HG02678 (cell line): ENCODE measurements around the gene FBXW8.

Experiments
- ATAC-seq: cut with Tn5 transposase; IDR thresholded peaks from one replicate; pipeline ENCODE4 v1.9.1; 2021; ENCODE audit warnings: mild to moderate bottlenecking, moderate library complexity; ENCODE audit not compliant: unreplicated experiment

FBXW8 gene, protein sequence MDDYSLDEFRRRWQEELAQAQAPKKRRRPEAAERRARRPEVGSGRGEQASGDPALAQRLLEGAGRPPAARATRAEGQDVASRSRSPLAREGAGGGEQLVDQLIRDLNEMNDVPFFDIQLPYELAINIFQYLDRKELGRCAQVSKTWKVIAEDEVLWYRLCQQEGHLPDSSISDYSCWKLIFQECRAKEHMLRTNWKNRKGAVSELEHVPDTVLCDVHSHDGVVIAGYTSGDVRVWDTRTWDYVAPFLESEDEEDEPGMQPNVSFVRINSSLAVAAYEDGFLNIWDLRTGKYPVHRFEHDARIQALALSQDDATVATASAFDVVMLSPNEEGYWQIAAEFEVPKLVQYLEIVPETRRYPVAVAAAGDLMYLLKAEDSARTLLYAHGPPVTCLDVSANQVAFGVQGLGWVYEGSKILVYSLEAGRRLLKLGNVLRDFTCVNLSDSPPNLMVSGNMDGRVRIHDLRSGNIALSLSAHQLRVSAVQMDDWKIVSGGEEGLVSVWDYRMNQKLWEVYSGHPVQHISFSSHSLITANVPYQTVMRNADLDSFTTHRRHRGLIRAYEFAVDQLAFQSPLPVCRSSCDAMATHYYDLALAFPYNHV

GRCh38 chr12:116910645-116911451 lies at the start of gene FBXW8:
Gene FBXW8 (plus strand): TSS chr12:116910950. CDS start chr12:116911038, 88 bp downstream.
- ATAC-seq = peak; percentile 89

DNA sequence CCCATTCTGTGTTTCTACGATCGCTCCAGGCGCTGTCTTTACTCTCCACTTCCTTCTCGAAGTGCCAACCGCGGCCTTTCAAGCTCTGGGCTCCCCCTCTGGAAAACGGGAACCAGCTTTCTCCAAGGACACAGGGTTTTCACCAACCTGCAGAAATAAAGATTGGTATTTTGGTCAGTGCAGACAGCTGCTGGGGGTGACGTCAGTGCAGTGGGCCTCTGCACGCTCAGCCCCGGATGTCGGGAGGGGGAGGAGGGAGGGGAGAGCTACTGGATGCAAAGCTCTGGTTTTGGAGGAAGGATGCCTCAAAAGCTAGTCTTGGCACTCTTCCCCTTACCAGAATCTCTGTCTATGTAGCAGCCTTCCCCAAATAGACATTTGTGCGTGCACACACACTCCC lies 49.4 kb upstream of the FBXW8 start:
- peak; percentile 89 for ATAC-seq

- ATAC-seq = no peak
Measured at GRCh38 chr12:116862167-116862566, 48.6 kb upstream of the FBXW8 start.

DNA sequence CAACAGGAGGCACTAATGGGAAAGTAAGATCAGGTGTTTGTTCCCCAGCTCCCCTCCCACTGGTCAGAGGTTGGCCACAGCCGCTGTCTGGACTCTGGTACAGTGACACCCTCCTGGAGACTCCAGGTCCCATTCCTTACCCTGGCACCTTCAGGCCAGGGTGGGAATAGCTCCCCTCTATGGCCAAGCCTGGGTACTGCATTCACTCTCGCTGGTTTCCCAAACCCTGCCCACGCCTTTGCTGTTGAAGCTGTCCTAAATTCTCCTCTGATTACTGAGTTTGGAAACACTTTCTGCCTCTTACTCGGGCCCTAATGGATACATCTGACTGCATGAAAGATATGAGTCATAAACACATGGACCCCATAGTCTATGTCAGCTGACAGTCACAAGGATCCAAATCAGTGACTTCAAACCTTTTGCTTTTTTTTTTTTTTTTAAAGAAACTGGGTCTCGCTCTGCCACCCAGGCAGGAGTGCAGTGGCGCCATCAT lies 47.4 kb upstream of the FBXW8 start:
- no peak for ATAC-seq

- no peak for ATAC-seq
Measured at GRCh38 chr12:116864371-116865160, 46.2 kb upstream of the FBXW8 start.

DNA sequence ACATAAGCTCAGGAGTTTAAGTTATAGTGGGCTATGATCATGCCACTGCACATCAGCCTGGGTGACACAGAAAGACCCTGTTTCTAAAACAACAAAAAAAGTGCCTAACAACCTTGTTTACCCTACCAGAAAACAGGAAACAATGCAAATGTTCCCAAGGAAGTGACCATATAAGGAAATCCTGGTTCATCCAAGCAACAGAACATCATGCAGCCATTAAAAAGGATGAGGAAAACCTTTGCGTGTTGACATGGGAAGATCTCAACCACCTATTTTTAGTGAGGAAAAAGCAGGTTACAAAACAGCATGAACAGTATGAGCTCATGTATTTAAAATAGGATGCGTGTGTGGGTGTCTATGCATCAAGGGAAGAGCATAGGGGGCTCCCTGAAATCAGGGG lies 43.2 kb upstream of the FBXW8 start:
- ATAC-seq = no peak

- ATAC-seq = no peak
Measured at GRCh38 chr12:116870306-116870705, 40.4 kb upstream of the FBXW8 start.

GRCh38 chr12:116874324-116874995 lies 36.3 kb upstream of the FBXW8 start:
- ATAC-seq = no peak

DNA sequence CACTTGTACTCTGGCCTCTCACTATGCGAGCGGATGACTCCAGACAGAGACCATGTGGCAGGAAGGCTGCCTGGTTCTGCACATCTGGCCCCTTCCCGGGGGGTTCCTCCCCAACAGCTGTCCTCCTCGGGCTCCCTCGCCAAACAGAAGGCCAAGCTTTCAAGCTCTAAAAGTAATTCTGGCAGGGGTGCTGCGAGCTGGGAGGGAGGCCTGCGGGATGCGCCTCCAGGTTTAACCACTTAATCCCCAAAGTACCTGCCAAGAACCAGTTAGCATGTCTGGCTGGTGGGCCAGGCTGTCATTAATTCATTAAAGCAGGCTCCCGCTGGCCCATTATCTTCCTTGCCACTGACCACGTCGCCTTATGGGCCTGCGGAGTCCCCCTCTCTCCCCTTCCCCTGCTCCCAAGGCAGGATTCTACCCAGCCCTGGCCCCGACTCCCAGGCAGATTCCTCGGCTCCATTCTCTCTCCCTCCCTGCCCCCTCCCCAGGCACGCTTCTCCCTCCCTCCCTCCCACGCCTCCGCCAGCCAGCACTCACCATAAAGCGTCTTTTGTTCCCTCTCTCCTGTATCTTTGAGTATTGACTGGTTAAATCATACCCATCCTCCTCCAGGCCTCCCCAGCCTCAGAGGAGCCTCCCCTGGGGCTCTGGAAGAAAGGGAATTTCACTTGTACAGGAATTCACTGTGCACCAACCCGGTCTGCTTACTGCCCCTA lies 34.4 kb upstream of the FBXW8 start:
- ATAC-seq = no peak

DNA sequence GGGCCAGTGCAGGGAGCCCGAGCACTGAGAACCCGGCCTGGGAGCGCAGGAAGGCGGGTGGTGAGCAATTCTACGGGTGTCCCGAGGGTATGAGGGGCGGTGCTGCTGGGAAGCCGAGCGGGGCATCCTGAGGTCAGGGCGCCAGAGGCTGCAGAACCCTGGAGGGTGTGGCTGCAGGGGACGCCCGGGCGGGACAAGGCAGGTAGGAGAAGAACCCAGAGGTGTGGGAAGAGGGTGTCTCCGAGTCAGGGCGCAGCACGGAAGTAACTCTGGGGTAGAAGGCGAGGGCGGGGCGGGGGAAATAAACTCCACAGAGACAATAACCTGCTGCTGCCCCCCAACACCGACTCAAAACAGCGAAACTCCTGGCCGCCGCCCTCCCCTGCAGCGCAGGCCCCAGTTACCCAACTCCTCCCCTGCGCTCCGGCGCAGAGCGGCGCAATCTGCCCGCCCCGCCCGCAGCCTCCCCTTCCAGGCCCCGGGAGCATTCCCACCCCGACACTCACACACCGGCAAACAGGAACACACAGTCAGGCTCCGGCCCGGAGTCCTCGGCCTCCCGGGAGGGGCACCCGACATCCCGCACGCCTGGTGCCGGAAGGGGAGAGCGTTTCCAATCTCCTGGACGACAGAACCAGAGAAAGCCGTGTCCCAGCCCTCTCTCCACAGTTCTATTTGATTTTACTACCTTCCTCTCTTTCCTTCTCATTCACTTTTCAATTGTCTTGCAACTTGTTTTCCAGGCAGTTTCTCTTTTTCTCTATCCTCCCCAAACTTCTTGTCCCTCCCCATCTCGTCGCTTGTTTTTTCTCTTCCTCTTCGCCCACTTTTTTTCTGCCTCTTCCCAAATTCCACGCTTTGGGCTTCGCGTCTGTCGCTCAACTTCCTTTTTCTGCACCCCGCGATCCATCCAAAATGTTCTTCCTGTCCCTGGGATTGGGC lies 31.9 kb upstream of the FBXW8 start:
- ATAC-seq = no peak

DNA sequence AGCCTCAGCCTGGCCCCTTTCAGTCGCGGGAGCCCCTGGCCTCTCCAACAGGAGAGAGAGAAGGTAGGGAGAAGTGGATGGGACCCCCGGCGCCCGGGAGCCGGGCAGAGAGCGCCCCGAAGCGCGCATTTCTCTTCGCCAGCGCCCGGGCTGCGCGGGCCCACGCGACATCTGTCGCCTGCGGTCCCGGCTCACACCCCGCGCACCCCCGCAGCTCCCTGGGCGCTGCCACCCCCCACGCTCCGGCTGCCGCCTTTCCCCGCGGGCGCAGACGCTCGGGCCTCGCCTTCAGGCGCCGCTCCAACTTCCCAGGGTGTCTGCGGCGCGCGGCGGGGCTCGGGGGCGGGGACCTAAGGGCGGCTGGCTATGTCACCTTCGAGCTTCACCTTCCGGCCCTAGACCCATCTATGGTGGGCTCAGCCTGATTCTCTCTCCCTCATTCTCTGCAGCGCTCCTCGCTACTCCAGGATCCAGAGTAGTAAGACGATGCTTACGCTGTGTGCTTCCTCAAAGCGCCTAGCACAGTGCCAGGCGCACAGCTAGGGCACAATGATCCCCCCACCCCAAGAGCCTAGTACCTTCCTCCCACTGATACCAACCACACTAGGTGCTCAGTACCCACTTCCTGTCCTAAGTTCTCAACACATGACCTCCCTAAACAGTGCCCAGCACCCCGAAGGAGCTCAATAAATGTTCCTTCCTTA lies 31.1 kb upstream of the FBXW8 start:
- ATAC-seq = no peak

DNA sequence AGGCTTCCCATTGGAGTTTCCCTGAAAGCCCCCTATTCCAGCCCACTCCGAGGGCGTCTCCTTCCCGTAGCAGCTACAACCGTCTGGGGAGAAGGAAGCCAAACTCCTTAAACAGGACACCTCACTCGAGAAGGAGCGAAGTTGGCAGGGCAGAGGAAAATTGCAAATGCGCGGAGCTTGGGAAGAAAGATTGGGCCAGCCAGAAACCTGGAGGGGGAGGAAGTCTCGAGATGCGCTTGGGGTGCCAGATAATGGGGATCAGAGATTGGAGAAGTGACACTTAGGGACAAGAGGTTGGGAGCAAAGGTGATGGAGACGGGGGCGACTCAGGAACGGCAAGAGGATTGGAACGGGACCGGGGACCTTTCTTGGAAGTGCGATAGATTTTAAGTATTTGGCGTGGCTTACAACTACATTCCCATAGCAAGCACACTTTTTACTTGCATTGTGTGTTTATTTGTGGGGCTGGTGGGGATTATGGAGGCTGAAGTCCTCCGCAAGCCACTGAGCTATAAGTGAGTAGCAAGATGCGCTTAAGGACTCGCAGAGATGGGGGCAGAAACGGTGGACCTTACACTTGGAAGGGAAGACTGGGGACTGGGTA lies 30.4 kb upstream of the FBXW8 start:
- ATAC-seq = no peak

DNA sequence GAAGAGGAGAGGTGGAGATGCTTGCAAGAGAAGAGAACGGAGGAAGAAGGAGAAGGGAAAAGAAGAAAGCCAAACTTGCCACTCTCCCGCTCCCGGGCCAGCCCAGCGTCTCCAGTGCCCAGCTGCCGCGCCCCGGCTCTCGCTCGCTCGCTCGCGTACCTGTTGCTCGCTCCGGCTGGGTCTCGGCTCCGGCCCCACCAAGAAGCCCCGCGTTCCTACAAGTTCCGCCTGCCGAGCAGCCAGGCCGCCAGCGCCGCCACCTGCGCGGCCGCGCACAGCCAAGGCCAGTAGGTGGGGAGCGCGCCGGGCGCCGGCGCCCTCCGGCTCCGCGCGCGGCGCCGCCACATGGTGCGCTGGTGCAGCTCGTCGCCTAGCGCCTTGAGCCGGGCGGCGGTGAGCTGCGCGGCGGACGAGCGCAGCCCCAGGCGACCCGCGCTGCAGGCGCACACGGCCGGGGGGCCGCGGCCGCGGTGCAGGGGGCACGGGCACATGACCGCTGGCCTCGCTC lies 29.9 kb upstream of the FBXW8 start:
- ATAC-seq = peak; percentile 72

DNA sequence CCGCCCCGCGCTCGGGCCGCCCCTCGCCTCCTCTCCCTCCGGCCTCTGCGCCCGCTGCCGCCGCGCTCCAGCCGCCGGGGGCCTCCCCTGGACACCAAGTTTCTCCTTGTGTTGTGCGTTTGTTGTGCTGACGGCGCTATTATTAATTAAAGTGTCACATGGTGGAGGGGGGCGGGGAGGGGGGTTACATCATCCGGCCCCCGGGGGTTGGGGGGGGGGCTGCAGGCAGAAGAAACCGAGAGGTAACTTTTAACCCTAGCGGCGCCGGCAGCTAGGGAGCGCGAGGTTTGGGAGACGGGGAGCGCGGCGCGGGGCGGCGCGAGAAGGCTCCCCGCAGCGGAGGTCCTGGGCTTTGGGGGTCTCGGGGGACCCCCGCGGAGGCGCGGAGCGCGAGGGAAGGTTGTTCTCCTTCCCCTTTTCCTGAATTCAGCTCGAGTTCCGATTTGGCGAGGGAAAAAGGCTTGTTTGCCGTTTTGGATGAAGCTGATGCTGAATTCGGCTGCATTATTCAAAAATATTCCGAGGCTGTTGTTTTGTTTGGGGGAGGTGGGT lies 29.3 kb upstream of the FBXW8 start, which contains the start of gene HRK:
Gene HRK, minus strand, starts transcription at position 117 of the 552 bp plus-strand sequence. CDS start 134 bp downstream, outside the sequence.
- peak; percentile 18 for ATAC-seq

- no peak for ATAC-seq
Measured at GRCh38 chr12:116881877-116882507, 28.8 kb upstream of the FBXW8 start.

- no peak for ATAC-seq
Measured at GRCh38 chr12:116882742-116883141, 28.0 kb upstream of the FBXW8 start.
